Suprapubic skin (tissue), 4 donors: ENCODE measurements around the gene SLC25A13.

ENCODE experiments used
- EP300 ChIP-seq: sonication (generic); formaldehyde crosslinking; IDR thresholded peaks from one replicate; pipeline ENCODE4 v1.6.1; 2017; ENCODE audit warnings: antibody characterized with exemption
- POLR2A ChIP-seq, 2 donors: fragments of 450-650 bp; IDR thresholded peaks; one replicate each; pipeline ENCODE4 v1.6.1; 2017; ENCODE audit warnings: antibody characterized with exemption in 2 of 2, mild to moderate bottlenecking in 2 of 2, moderate library complexity in 2 of 2
- POLR2AphosphoS5 ChIP-seq, 3 donors: sonication (generic); formaldehyde crosslinking; IDR thresholded peaks; one replicate each; pipeline ENCODE4 v1.6.1; 2017; ENCODE audit warnings: antibody characterized with exemption in 3 of 3
- TF ChIP-seq, protein P1 (sequence below), 2 donors: fragments of 200-600 bp in 1 of 2; fragments of 450-650 bp in 1 of 2; sonication (generic) in 1 of 2; IDR thresholded peaks; one replicate each; pipeline ENCODE4 v1.5.1; 2016 to 2019; ENCODE audit warnings: antibody characterized with exemption in 2 of 2, mild to moderate bottlenecking in 1 of 2, moderate library complexity in 1 of 2

DNA sequence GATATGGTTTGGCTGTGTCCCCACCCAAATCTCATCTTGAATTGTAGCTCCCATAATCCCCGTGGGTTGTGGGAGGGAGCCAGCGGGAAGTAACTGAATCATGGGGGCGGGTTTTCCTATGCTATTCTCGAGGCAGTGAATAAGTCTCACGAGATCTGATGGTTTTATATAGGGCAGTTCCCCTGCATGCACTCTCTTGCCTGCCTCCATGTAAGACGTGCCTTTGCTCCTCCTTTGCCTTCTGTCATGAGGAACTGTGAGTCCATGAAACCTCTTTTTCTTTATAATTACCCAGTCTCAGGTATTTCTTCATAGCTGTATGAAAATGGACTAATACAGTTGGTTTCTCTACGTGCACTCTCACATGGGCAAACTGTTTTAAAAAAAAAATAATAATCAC lies 207.7 kb downstream of the SLC25A13 start:
- TF ChIP-seq, protein P1, sequence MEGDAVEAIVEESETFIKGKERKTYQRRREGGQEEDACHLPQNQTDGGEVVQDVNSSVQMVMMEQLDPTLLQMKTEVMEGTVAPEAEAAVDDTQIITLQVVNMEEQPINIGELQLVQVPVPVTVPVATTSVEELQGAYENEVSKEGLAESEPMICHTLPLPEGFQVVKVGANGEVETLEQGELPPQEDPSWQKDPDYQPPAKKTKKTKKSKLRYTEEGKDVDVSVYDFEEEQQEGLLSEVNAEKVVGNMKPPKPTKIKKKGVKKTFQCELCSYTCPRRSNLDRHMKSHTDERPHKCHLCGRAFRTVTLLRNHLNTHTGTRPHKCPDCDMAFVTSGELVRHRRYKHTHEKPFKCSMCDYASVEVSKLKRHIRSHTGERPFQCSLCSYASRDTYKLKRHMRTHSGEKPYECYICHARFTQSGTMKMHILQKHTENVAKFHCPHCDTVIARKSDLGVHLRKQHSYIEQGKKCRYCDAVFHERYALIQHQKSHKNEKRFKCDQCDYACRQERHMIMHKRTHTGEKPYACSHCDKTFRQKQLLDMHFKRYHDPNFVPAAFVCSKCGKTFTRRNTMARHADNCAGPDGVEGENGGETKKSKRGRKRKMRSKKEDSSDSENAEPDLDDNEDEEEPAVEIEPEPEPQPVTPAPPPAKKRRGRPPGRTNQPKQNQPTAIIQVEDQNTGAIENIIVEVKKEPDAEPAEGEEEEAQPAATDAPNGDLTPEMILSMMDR (IDR thresholded peaks at IDR 0.05): no peak
- no peak for TF ChIP-seq POLR2A (IDR thresholded peaks at IDR 0.05)
- TF ChIP-seq POLR2AphosphoS5 (IDR thresholded peaks at IDR 0.05): no peak
- no peak for TF ChIP-seq EP300
